Dedifferentiated amniotic fluid mesenchymal stem cell (primary cell): ENCODE results near the gene TMEM240.
"Not testable (repeated sequence)": the region's sequence is repeated elsewhere in the genome, so short reads cannot be mapped to it uniquely, and the experiment has no call there.

Experiments used
- DNase-seq: peaks from one replicate; pipeline ENCODE4 v3.0.0-alpha.2; 2016; ENCODE audit errors: extremely low spot score

Gene TMEM240

DNA sequence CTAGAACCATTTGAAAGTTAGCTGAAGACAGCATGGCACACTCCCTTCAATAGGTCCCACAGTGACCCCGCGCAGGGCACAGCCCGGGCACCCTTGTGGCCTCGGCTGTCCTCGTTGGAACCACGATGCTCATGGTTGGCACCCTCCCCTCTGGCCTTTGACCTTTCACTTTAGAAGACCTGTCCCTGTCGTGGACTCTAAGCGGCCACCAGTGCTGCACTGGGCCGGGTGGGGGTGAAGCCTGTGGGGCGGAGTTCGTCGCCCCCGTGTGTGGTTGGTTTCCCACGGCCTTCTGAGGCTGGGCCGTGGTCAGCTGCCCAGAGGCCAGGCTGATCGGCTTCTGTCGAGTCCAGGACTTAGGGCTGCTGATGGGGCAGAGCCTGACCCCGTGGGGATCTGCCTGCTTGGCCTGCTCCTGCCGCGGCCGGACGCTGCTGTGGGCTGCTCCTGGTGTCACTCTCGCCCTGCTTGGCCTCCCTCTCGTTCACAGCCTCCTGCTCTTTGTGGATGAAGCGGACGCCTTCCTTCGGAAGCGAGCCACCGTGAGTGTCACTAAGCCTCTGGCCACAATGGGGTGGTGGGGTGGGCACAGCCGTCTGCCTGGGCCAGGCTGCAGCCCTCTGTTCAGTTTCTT, 15.6 kb downstream of the TMEM240 start:
- not testable (repeated sequence) for DNase-seq

GRCh38 chr1:1523651-1524050, 16.8 kb downstream of the TMEM240 start:
- DNase-seq: not testable (repeated sequence)

DNA sequence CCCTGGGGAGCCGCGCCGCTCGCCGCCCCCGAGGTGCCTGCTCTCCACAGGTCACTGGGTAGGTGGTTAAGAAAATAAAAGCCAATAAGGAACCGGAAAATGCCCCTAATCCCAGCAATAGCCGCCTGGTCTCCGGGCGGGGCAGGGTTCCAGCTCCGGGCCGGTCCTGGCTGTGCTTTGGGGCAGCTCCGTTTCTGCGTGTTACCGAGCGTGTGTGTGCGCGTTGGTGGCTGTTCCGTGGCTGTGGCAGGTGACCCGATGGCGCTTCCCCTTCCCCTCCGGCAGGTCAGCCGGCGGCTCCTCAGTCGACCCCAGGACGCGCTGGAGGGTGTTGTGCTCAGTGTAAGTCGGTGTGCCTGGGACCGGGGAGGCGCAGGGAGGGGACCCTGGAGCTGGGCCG, 17.2 kb downstream of the TMEM240 start:
- DNase-seq: not testable (repeated sequence)

DNA sequence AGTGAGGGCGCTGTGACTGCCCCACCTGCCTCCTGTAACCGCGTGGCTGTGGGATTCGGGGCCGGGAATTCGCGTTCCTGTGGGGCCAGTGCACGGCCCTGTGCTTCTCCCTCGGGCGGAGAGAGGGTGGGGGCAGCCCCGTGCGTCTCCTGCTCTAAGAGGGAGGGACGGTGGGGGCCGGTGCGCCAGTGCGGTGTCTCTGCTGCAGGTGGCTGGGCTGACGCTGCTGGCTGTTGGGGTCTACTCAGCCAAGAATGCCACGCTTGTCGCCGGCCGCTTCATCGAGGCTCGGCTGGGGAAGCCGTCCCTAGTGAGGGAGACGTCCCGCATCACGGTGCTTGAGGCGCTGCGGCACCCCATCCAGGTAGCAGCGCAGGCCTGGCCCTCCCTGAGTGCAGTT, 17.9 kb downstream of the TMEM240 start:
- DNase-seq: not testable (repeated sequence)

- no peak for DNase-seq
These were observed 19.1 kb downstream of the TMEM240 start for GRCh38 chr1:1521331-1521730.

GRCh38 chr1:1519805-1520505, 20.5 kb downstream of the TMEM240 start:
- not testable (repeated sequence) for DNase-seq

DNA sequence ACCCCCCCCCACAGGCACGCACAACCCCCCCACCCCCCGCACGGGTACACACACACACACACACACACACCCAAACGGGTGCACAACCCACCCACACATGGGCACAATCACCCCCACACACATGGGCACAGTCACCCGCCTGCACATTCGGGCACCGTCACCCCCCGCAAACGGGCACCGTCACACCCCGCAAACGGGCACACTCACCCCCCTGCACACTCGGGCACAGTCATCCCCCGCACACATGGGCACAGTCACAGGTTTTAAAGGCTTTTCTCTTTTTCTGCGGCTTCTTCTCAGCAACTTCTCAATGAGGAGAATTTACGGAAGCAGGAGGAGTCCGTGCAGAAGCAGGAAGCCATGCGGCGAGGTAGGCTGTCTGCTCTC, 21.8 kb downstream of the TMEM240 start:
- not testable (repeated sequence) for DNase-seq

DNA sequence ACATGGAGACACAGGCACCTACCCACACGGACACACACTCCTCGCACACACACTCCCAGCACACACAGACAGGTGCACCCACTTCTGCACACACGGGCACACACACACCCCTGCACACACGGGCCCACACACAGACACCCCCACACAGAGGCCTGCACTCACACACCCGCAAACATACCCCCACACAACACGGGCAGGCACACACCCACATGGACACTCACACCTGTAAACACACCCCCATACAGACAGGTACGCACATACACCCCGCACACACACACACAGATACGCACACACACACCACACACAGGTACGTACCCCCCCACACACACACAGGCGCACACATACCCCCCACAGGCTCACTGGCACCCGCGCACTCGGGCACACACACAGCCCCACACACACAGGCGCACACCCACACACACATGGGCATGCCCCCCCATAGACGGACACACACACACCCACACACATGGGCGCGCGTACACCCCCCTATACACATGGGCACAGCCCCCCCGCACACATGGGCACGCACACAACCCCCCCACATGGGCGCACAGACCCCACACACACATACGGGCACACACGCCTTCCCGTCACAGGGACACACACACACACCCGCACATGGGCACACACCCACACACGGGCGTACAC, 22.3 kb downstream of the TMEM240 start:
- DNase-seq: no peak

DNA sequence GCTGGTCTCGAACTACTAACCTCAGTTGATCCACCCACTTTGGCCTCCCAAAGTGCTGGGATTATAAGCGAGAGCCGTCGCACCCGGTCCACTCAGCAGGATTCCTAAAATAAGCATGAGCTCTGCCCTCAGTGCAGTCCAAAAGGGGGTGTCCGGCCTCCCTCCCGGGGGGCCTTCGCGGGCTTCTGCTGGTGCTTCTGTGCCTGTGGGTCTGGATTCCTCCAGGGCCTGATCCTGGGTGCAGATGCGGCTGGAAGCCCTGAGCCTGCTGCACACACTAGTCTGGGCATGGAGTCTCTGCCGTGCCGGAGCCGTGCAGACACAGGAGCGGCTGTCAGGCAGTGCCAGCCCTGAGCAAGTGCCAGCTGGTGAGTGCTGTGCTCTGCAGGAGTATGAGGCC, 23.5 kb downstream of the TMEM240 start:
- not testable (repeated sequence) for DNase-seq

- DNase-seq: not testable (repeated sequence)
These were observed 26.0 kb downstream of the TMEM240 start for GRCh38 chr1:1514376-1514775.

DNA sequence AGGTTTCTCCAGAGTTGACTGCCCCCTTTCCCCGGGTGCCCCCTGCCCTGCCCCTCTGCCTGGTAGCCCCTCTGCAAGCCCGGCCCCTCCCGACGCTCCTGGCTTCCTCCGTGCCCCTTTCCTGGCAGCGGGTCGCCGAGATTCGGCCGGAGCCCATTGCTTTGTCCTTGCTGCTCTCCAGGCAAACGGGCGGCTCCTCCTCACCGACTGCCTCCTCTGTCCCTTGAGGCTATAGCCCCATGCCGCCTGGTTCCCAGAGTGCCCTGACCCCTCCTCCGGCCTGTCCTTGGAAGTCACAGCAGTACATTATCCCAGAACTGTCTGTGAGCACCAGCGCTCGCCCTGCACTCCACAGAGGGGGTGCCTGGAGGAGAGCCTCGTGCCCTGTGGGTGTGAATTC, 26.7 kb downstream of the TMEM240 start:
- not testable (repeated sequence) for DNase-seq

DNA sequence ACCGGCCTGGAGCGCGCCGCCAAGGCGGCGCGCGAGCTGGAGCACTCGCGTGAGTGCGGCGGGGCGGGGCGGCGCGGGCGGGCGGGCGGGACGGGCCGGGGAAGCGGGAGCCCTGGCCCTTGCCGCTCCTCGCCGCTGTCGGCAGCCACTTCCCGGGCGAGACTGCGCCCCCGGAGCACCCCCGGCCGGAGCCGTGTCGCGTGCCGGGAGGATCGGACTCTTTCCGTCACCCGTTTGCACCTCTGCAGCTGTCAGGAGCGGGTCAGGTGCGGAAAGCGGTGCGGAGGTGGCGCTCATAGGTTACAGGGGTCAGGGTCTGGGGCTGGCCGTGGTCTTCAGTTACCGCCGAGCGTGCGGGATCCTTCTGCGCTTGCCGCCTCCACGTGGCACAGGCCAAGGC, 28.0 kb downstream of the TMEM240 start:
- DNase-seq: not testable (repeated sequence)

DNA sequence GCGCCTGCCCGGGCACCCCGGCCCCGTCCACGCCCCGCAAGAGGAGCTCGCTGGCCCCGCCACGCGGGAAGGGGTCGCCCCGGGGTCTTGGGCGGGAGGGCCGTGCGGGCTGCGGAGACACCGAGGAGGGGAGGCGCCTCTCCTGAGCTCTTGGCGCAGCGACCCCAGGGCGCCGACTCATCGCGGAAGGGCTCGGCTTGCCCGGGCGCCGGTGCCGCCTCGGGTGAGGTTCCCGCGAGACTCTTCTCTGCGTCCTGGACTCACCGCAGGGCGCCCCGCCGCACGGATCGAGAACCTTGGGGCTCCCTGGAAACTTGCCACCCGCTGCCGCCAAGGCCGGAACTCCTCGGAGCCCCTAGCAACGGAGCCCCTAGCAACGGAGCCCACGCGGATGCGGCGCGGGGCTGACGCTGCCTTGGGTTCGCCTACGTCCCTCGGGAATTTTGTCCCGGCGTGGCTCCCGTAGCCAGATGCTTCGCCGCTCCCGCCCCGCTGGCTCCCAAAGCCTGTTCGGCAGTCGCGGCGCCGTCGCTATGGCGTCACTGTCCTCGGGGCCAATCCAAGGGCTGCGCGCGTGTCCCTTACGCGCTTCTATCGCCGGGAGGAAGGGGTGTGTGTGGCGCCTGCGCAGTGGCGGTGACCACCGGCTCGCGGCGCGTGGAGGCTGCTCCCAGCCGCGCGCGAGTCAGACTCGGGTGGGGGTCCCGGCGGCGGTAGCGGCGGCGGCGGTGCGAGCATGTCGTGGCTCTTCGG, 28.7 kb downstream of the TMEM240 start, which contains the start of gene ATAD3A:
Gene ATAD3A (plus strand): TSS at position 630 of the 753 bp plus-strand sequence. CDS start 107 bp downstream, at position 737.
- DNase-seq: peak; percentile 94

DNA sequence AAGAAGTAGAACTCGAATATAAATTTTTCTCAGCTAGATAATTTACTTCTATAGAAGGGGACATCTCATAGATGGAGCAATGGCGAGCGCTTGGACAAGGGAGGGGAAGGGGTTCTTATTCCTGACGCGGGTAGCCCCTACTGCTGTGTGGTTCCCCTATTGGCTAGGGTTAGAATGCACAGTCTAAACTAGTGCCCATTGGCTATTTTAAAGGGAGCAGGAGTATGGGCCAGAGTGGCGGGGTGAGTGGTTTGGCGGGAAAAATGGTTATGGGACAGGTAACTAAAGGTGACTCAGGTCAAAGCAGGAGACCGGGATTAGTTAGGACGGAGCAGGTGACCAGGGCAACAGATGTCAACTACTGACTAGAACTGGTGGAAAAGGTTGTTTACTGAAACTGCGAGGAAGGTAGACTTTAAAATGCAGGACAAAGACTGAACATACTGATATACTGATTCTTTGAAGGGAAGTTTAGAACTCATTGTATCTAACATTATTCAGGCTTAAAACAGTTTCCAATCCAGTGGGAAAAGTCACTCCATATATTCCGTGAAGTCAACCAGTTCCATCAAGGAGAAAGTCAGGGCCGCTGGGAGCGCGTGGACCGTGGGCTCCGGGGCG, 29.4 kb downstream of the TMEM240 start:
- no peak for DNase-seq

- not testable (repeated sequence) for DNase-seq
These were observed 31.0 kb downstream of the TMEM240 start for GRCh38 chr1:1509465-1509850.

GRCh38 chr1:1508775-1509464, 31.5 kb downstream of the TMEM240 start:
- not testable (repeated sequence) for DNase-seq

GRCh38 chr1:1507305-1507704, 33.1 kb downstream of the TMEM240 start:
- DNase-seq: no peak

DNA sequence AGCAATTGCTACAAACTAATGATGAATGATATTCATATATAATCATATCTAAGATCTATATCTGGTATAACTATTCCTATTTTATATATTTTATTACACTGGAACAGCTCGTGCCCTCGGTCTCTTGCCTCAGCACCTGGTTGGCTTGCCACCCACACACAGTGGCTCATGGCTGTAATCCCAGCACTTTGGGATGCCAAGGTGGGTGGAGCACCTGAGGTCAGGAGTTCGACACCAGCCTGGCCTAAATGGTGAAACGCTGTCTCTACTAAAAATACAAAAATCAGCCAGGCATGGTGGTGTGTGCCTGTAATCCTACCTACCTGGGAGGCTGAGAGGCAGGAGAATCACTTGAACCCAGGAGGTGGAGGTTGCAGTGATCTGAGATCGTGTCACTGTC, 34.6 kb downstream of the TMEM240 start:
- DNase-seq: not testable (repeated sequence)

GRCh38 chr1:1505366-1505798, 35.0 kb downstream of the TMEM240 start:
- DNase-seq: not testable (repeated sequence)

DNA sequence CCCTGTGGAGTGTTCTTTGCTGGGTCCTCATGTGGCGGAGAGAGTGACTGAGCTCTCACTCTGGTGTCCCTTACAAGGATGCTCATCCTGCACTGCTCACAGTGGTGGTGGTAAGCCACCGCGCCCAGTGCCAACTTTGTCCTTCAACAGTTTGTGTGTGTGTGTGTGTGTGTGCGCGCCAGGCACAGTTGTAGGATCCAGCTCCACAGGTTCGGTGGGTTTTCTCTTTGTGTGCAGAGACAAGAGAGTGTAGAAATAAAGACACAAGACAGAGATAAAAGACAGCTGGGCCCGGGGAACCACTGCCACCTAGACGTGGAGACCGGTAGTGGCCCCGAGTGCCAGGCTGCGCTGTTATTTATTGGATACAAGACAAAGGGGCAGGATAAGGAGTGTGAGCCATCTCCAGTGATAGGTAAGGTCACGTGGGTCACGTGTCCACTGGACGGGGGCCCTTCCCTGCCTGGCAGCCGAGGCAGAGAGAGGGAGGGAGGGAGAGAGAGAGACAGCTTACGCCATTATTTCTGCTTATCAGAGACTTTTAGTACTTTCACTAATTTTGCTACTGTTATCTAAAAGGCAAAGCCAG, 35.6 kb downstream of the TMEM240 start:
- DNase-seq: not testable (repeated sequence)
